Small intestine (tissue), 7 donors: ENCODE results near the gene TRPM3. TPM values are rescaled to one million over a fixed set of nuclear protein-coding genes. Genes with fewer than 3 reads are reported as not detected.
A peak's percentile ranks its signal among the peaks of the same experiment; 100 is the strongest.

Experiments
- DNase-seq, 2 donors: peaks; one replicate each; pipeline versions ENCODE4 v3.0.0 to v3.0.0-alpha.2; 2013
- FAIRE-seq: peaks from 2 replicates; lab custom pipeline; 2012; peaks lifted over from hg19 to GRCh38; lab: Jason Lieb, UNC
- H3K27ac ChIP-seq, 3 donors: one replicate each; pipeline ENCODE4 v1.5.1; 2013; ENCODE audit warnings: low read length in 2 of 3, mild to moderate bottlenecking in 2 of 3, control low read depth in 1 of 3, inconsistent platforms in 1 of 3, low read depth in 1 of 3, moderate library complexity in 1 of 3
- H3K27me3 ChIP-seq, 3 donors: one replicate each; pipeline ENCODE4 v1.6.1; 2013; ENCODE audit warnings: low read length in 3 of 3, inconsistent platforms in 1 of 3; ENCODE audit not compliant: control insufficient read depth in 3 of 3, insufficient read depth in 3 of 3
- H3K36me3 ChIP-seq, 3 donors: one replicate each; pipeline ENCODE4 v1.6.1; 2013; ENCODE audit warnings: low read length in 3 of 3, inconsistent platforms in 1 of 3, low read depth in 1 of 3, mild to moderate bottlenecking in 1 of 3, moderate library complexity in 1 of 3; ENCODE audit not compliant: control insufficient read depth in 3 of 3, insufficient read depth in 2 of 3
- H3K4me1 ChIP-seq, 3 donors: one replicate each; pipeline ENCODE4 v1.6.1; 2013; ENCODE audit warnings: low read length in 2 of 3, inconsistent platforms in 1 of 3, low read depth in 1 of 3, mild to moderate bottlenecking in 1 of 3, moderate library complexity in 1 of 3; ENCODE audit not compliant: control insufficient read depth in 3 of 3, insufficient read depth in 2 of 3
- H3K4me3 ChIP-seq, 3 donors: one replicate each; pipeline ENCODE4 v1.5.1; 2013; ENCODE audit warnings: low read length in 3 of 3, control low read depth in 1 of 3, inconsistent platforms in 1 of 3, low read depth in 1 of 3, mild to moderate bottlenecking in 1 of 3, moderate library complexity in 1 of 3
- H3K9me3 ChIP-seq, 2 donors: one replicate each; pipeline ENCODE4 v1.6.1; 2013; ENCODE audit warnings: low read depth in 1 of 2, low read length in 1 of 2; ENCODE audit not compliant: control insufficient read depth in 2 of 2, insufficient read depth in 1 of 2
- WGBS, 3 donors: extraction: QIAGEN DNeasy Blood & Tissue Kit; methylation state at CpG; one replicate each; pipeline ENCODE4 v1.1.7; 2013; 5-methylcytosine and 5-hydroxymethylcytosine counted together
- polyA plus RNA-seq, 4 donors: library from polyadenylated mRNA; stranded (reverse) in 3 of 4; unstranded in 1 of 4; fragments of 200-250 nt in 3 of 4; fragments of 120-200 nt in 1 of 4; gene quantifications; one replicate each; pipeline versions ENCODE4 v1.2.1 to v1.2.3, GENCODE V29; 2013
- donor health status: healthy with polysubstance abuse.
- donor health status: control.
- donor health status: control.
- donor health status: Bipolar disorder and iron deficiency.
- donor health status: healthy.

The TRPM3 gene
- polyA plus RNA-seq, 4 donors, result 0.15 to 2.5 (median 0.78) TPM

GRCh38 chr9:70602321-70603019, 519.0 kb downstream of the TRPM3 start:
- Histone ChIP-seq H3K36me3 (no peaks in the 10 kb centered on the region), H3K9me3 (no peaks in the 10 kb centered on the region), H3K4me3 (no peak overlapping the region), H3K27me3 (peaks cover 0 to 4% (median 0%) of the 10 kb centered on the region in 3 donors), H3K4me1 (peaks cover 0 to 11% (median 0%) of the 10 kb centered on the region in 3 donors), H3K27ac (peak overlapping the region in 1 of 3 donors; percentile 94)
- 50 to 54% (median 51%) methylated on average over 5 of the region's 5 CpGs for WGBS, 3 donors
- peak; percentile 69 to 78 for DNase-seq
- FAIRE-seq, result no peak

- 31 to 38% (median 37%) methylated on average over 31 of the region's 31 CpGs for WGBS, 3 donors
- Histone ChIP-seq H3K27me3 (peaks cover 0 to 4% (median 0%) of the 10 kb centered on the region in 3 donors), H3K36me3 (no peaks in the 10 kb centered on the region), H3K4me3 (no peak overlapping the region), H3K4me1 (peaks cover 0 to 11% (median 0%) of the 10 kb centered on the region in 3 donors), H3K27ac (peak overlapping the region; percentile 25 to 94 (median 54)), H3K9me3 (no peaks in the 10 kb centered on the region)
- FAIRE-seq (no peak), DNase-seq (peak; percentile 53 to 91)
Observed at GRCh38 chr9:70601000-70601951, 520.1 kb downstream of the TRPM3 start.

- peaks cover 0 to 4% (median 0%) of the 10 kb centered on the region in 3 donors for H3K27me3 ChIP-seq
- H3K9me3 ChIP-seq, result no peaks in the 10 kb centered on the region
- H3K4me1 ChIP-seq, result peaks cover 0 to 11% (median 0%) of the 10 kb centered on the region in 3 donors
- peak overlapping the region in 1 of 3 donors; percentile 94 for H3K27ac ChIP-seq
- no peaks in the 10 kb centered on the region for H3K36me3 ChIP-seq
- no peak for FAIRE-seq
- no peak for DNase-seq
- no peak overlapping the region for H3K4me3 ChIP-seq
- 10 to 35% (median 17%) methylated on average over 1 of the region's 1 CpG for WGBS, 3 donors
Observed at GRCh38 chr9:70600506-70600905, 520.9 kb downstream of the TRPM3 start.

- H3K4me1 ChIP-seq, result peaks cover 0 to 11% (median 0%) of the 10 kb centered on the region in 3 donors
- peaks cover 0 to 4% (median 0%) of the 10 kb centered on the region in 3 donors for H3K27me3 ChIP-seq
- no peak overlapping the region for H3K27ac ChIP-seq
- FAIRE-seq (no peak), DNase-seq (no peak)
- H3K36me3 ChIP-seq, result no peaks in the 10 kb centered on the region
- H3K9me3 ChIP-seq, result no peaks in the 10 kb centered on the region
- H3K4me3 ChIP-seq, result no peak overlapping the region
Observed at GRCh38 chr9:70597886-70598285, 523.5 kb downstream of the TRPM3 start.

GRCh38 chr9:70595211-70595610, 526.2 kb downstream of the TRPM3 start:
- H3K27ac ChIP-seq, result no peak overlapping the region
- H3K4me1 ChIP-seq, result no peaks in the 10 kb centered on the region
- no peaks in the 10 kb centered on the region for H3K27me3 ChIP-seq
- no peaks in the 10 kb centered on the region for H3K9me3 ChIP-seq
- H3K4me3 ChIP-seq, result no peak overlapping the region
- DNase-seq, result no peak
- FAIRE-seq, result no peak
- WGBS, 3 donors, result 77 to 84% (median 81%) methylated on average over 4 of the region's 4 CpGs
- H3K36me3 ChIP-seq, result no peaks in the 10 kb centered on the region

- no peaks in the 10 kb centered on the region for H3K4me1 ChIP-seq
- H3K4me3 ChIP-seq, result no peak overlapping the region
- DNase-seq (no peak), FAIRE-seq (no peak)
- 85 to 96% (median 88%) methylated on average over 2 of the region's 2 CpGs for WGBS, 3 donors
- no peaks in the 10 kb centered on the region for H3K9me3 ChIP-seq
- H3K36me3 ChIP-seq, result no peaks in the 10 kb centered on the region
- no peaks in the 10 kb centered on the region for H3K27me3 ChIP-seq
- no peak overlapping the region for H3K27ac ChIP-seq
Observed at GRCh38 chr9:70594386-70594944, 527.0 kb downstream of the TRPM3 start.

GRCh38 chr9:70593241-70593640, 528.2 kb downstream of the TRPM3 start:
- H3K36me3 ChIP-seq, result no peaks in the 10 kb centered on the region
- H3K27me3 ChIP-seq, result no peaks in the 10 kb centered on the region
- H3K4me1 ChIP-seq, result no peaks in the 10 kb centered on the region
- no peak for FAIRE-seq
- DNase-seq, result no peak
- H3K9me3 ChIP-seq, result no peaks in the 10 kb centered on the region
- no peak overlapping the region for H3K4me3 ChIP-seq
- H3K27ac ChIP-seq, result no peak overlapping the region

GRCh38 chr9:70590315-70590677, 531.1 kb downstream of the TRPM3 start:
- no peaks in the 10 kb centered on the region for H3K36me3 ChIP-seq
- peak overlapping the region in 1 of 3 donors; percentile 32 for H3K27ac ChIP-seq
- no peaks in the 10 kb centered on the region for H3K4me1 ChIP-seq
- FAIRE-seq (no peak), DNase-seq (no peak)
- no peak overlapping the region for H3K4me3 ChIP-seq
- H3K9me3 ChIP-seq, result no peaks in the 10 kb centered on the region
- 65 to 85% (median 80%) methylated on average over 3 of the region's 3 CpGs for WGBS, 3 donors
- H3K27me3 ChIP-seq, result no peaks in the 10 kb centered on the region
